ENCODE data around the gene SMOC2.
"Not testable (repeated sequence)": the region's sequence is repeated elsewhere in the genome, so short reads cannot be mapped to it uniquely, and the experiment has no call there.

GRCh38 chr6:168538188-168538891 lies 97.4 kb downstream of the SMOC2 start:
- TF ChIP-seq CTCF, POLR2A (IDR thresholded peaks at IDR 0.05): not testable (repeated sequence)
